Uterus (tissue), 2 donors: ENCODE data around the gene NEU4.

Source experiments
- POLR2A ChIP-seq, 2 donors: fragments of 450-650 bp; IDR thresholded peaks; one replicate each; pipeline ENCODE4 v1.6.1; 2016; ENCODE audit warnings: antibody characterized with exemption in 2 of 2, mild to moderate bottlenecking in 1 of 2, moderate library complexity in 1 of 2
- TF ChIP-seq, protein P1 (sequence below), 4 experiments: fragments of 200-600 bp in 2 of 4; fragments of 450-650 bp in 2 of 4; sonication (generic) in 2 of 4; IDR thresholded peaks; one replicate each; pipeline ENCODE4 v1.5.1; 2016 to 2019; ENCODE audit warnings: antibody characterized with exemption in 4 of 4, mild to moderate bottlenecking in 2 of 4, moderate library complexity in 1 of 4

DNA sequence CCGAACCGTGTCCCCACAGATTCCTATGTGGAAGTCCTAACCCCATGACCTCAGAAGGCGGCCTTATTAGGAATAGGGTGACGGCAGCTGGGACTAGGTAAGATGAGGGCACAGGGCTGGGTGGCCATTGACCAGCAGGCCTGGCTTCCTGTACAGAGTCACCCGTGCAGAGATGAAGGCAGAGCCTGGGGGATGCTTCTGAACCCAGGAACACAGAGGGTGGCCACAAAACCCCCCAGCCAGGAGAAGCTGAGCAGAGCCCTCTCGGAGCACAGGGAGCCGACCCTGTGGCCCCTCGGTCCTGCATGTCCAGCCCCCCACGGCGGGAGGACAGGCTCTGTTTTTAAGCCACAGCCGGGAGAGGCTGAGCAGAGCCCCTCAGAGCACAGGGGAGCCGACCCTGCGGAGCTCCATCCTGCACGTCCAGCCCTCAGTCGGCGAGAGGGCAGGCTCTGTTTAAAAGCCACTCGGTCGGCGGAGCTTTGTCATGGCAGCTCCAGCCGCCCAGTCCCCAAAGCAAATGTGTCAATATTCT is 47.0 kb downstream of the NEU4 start:
- TF ChIP-seq, protein P1, sequence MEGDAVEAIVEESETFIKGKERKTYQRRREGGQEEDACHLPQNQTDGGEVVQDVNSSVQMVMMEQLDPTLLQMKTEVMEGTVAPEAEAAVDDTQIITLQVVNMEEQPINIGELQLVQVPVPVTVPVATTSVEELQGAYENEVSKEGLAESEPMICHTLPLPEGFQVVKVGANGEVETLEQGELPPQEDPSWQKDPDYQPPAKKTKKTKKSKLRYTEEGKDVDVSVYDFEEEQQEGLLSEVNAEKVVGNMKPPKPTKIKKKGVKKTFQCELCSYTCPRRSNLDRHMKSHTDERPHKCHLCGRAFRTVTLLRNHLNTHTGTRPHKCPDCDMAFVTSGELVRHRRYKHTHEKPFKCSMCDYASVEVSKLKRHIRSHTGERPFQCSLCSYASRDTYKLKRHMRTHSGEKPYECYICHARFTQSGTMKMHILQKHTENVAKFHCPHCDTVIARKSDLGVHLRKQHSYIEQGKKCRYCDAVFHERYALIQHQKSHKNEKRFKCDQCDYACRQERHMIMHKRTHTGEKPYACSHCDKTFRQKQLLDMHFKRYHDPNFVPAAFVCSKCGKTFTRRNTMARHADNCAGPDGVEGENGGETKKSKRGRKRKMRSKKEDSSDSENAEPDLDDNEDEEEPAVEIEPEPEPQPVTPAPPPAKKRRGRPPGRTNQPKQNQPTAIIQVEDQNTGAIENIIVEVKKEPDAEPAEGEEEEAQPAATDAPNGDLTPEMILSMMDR (IDR thresholded peaks at IDR 0.05), result no peak
- TF ChIP-seq POLR2A (IDR thresholded peaks at IDR 0.05), result no peak
